Mucosa of descending colon (tissue), 3 donors: ENCODE results near the gene ZNF319. TPM values are rescaled to one million over a fixed set of nuclear protein-coding genes. Genes with fewer than 3 reads are reported as not detected.

Source experiments
- ATAC-seq: fragments of 200-7000 bp; cut with Tn5 transposase; one replicate; pipeline ENCODE4 v1.9.1; 2020; ENCODE audit warnings: mild to moderate bottlenecking, moderate library complexity
- DNase-seq, 3 donors: peaks; one replicate each; pipeline ENCODE4 v3.0.0-alpha.2; 2020
- H3K36me3 ChIP-seq: fragments of 200-600 bp; one replicate; pipeline ENCODE4 v1.8.0; 2021; ENCODE audit warnings: low read depth, mild to moderate bottlenecking
- H3K4me1 ChIP-seq: fragments of 200-600 bp; one replicate; pipeline ENCODE4 v1.8.0; 2021; ENCODE audit warnings: low read depth, mild to moderate bottlenecking
- H3K4me3 ChIP-seq: fragments of 200-600 bp; one replicate; pipeline ENCODE4 v1.8.0; 2021; ENCODE audit warnings: mild to moderate bottlenecking
- H3K9me3 ChIP-seq: fragments of 200-600 bp; one replicate; pipeline ENCODE4 v1.8.0; 2021; ENCODE audit warnings: mild to moderate bottlenecking
- CTCF ChIP-seq: fragments of 200-600 bp; IDR thresholded peaks from one replicate; pipeline ENCODE4 v1.8.0; 2022; ENCODE audit warnings: antibody characterized with exemption, mild to moderate bottlenecking
- intact Hi-C, 2 donors: fragments of 100-400 bp; cut with DNase I in 1 of 2; cut with micrococcal nuclease in 1 of 2; formaldehyde crosslinking; loops; one replicate each; pipeline versions ENCODE4 v1.11.0 to v1.11.1; 2022; cut with DNase I, micrococcal nuclease
- total RNA-seq, 3 donors: library from RNA; stranded (reverse); fragmentation: NEBNext Ultra II Directional in 2 of 3; extraction: Animal tissue kit (Norgen Biotek cat#: 25700) in 2 of 3; gene quantifications; one replicate each; pipeline versions ENCODE4 v1.2.1 to v1.2.4, GENCODE V29; 2021 to 2023
- donor health status: DM: no; HTN: no; CAD: no; lungs with moderate emphysema.
- donor health status: DM: no; HTN: no; CAD: no.
- donor health status: DM: no; HTN: yes; CAD: no.

ZNF319 gene
- total RNA-seq, 3 donors from 2014 or later = 5.9 to 9.7 (median 7.3) TPM

GRCh38 chr16:57956270-57956808 lies 44.1 kb downstream of the ZNF319 start:
- intact Hi-C loops = no loop called here
- no peak for ATAC-seq
- DNase-seq = no peak
- TF ChIP-seq CTCF = no peak
- H3K36me3 ChIP-seq = no peaks in the 10 kb centered on the region
- no peak overlapping the region for H3K4me3 ChIP-seq
- no peaks in the 10 kb centered on the region for H3K4me1 ChIP-seq
- no peaks in the 10 kb centered on the region for H3K9me3 ChIP-seq

- Histone ChIP-seq H3K4me1 (no peaks in the 10 kb centered on the region), H3K9me3 (no peaks in the 10 kb centered on the region), H3K4me3 (no peak overlapping the region), H3K36me3 (no peaks in the 10 kb centered on the region)
- ATAC-seq (no peak), DNase-seq (peak in 1 of 3 donors; percentile 7)
- intact Hi-C loops = no loop called here
- TF ChIP-seq CTCF = no peak
Measured at GRCh38 chr16:57955572-57956188, 44.8 kb downstream of the ZNF319 start.

- intact Hi-C loops = no loop called here
- ATAC-seq = no peak
- Histone ChIP-seq H3K9me3 (no peaks in the 10 kb centered on the region), H3K36me3 (no peaks in the 10 kb centered on the region), H3K4me3 (no peak overlapping the region), H3K4me1 (no peaks in the 10 kb centered on the region)
- TF ChIP-seq CTCF = no peak
- DNase-seq = no peak
Measured at GRCh38 chr16:57953857-57954256, 46.6 kb downstream of the ZNF319 start.

- no peaks in the 10 kb centered on the region for H3K4me1 ChIP-seq
- no peak for TF ChIP-seq CTCF
- ATAC-seq (no peak), DNase-seq (no peak)
- intact Hi-C loops = no loop called here
- no peaks in the 10 kb centered on the region for H3K9me3 ChIP-seq
- H3K36me3 ChIP-seq = no peaks in the 10 kb centered on the region
- no peak overlapping the region for H3K4me3 ChIP-seq
Measured at GRCh38 chr16:57952909-57953308, 47.6 kb downstream of the ZNF319 start.

- intact Hi-C loops = no loop called here
Measured at GRCh38 chr16:57951204-57951960, 49.1 kb downstream of the ZNF319 start.

More at GRCh38 chr16:57951204-57951960, 49.1 kb downstream of the ZNF319 start:
- H3K36me3 ChIP-seq = no peaks in the 10 kb centered on the region
- DNase-seq (no peak), ATAC-seq (no peak)
- H3K4me1 ChIP-seq = no peaks in the 10 kb centered on the region
- no peaks in the 10 kb centered on the region for H3K9me3 ChIP-seq
- no peak overlapping the region for H3K4me3 ChIP-seq
- no peak for TF ChIP-seq CTCF
